H1 (cell line): ENCODE data around the gene CEP89. TPM values are rescaled to one million over a fixed set of nuclear protein-coding genes. Genes with fewer than 3 reads are reported as not detected.

Experiments
- CTCF ChIA-PET: fragments of 300-600 bp; sonication (Branson Sonifier 250); formaldehyde crosslinking; loops from one replicate; lab custom pipeline; 2021; ENCODE audit not compliant: partially characterized antibody; lab: Charles Lee
- POLR2A ChIA-PET: fragments of 300-600 bp; sonication (Branson Sonifier 250); formaldehyde crosslinking; loops from one replicate; lab custom pipeline; 2021; ENCODE audit warnings: inconsistent platforms; ENCODE audit not compliant: partially characterized antibody; lab: Charles Lee
- DNase-seq, 2 experiments: peaks; one replicate each; pipeline versions ENCODE4 v3.0.0 to v3.0.0-alpha.2; 2010 to 2022; ENCODE audit warnings: low spot score in 2 of 2, low read depth in 1 of 2, mixed read lengths in 1 of 2
- FAIRE-seq: peaks from 2 replicates; lab custom pipeline; 2011; peaks lifted over from hg19 to GRCh38; lab: Jason Lieb, UNC
- H2AFZ ChIP-seq: 2 replicates; pipeline ENCODE4 v1.8.1; 2012; ENCODE audit warnings: low read length, inconsistent platforms
- H2AK5ac ChIP-seq: 2 replicates; pipeline ENCODE4 v1.6.1; 2013; ENCODE audit warnings: low read depth, low read length
- H2BK120ac ChIP-seq: replicated peaks from 2 replicates; pipeline ENCODE3; 2013; ENCODE audit warnings: low read depth, low read length, inconsistent platforms
- H2BK12ac ChIP-seq: 2 replicates; pipeline ENCODE4 v1.6.1; 2013; ENCODE audit warnings: low read depth, low read length
- H2BK15ac ChIP-seq: 2 replicates; pipeline ENCODE4 v1.6.1; 2013; ENCODE audit warnings: low read length
- H2BK20ac ChIP-seq: 2 replicates; pipeline ENCODE4 v1.6.1; 2013; ENCODE audit warnings: low read length
- H2BK5ac ChIP-seq: 2 replicates; pipeline ENCODE4 v1.6.1; 2013; ENCODE audit warnings: low read depth, low read length
- H3K14ac ChIP-seq: 2 replicates; pipeline ENCODE4 v1.6.1; 2013; ENCODE audit warnings: inconsistent platforms; ENCODE audit not compliant: insufficient read length
- H3K18ac ChIP-seq: 2 replicates; pipeline ENCODE4 v1.6.1; 2013; ENCODE audit warnings: low read length; ENCODE audit errors: extremely low read depth
- H3K23ac ChIP-seq: 2 replicates; pipeline ENCODE4 v1.6.1; 2013; ENCODE audit warnings: inconsistent platforms; ENCODE audit not compliant: insufficient read length
- H3K23me2 ChIP-seq: 2 replicates; pipeline ENCODE4 v1.6.1; 2013; ENCODE audit warnings: low read depth, low read length
- H3K27ac ChIP-seq: 2 replicates; pipeline ENCODE4 v1.6.1; 2011; ENCODE audit warnings: low read depth, low read length, inconsistent platforms
- H3K27me3 ChIP-seq, 4 experiments: replicated peaks in 1 of 4; 1 replicate in 1 of 4; 2 replicates in 3 of 4; pipeline versions ENCODE4 v1.6.1 to v1.8.1; 2011 to 2013; ENCODE audit warnings: low read length in 3 of 4, mild to moderate bottlenecking in 3 of 4, inconsistent platforms in 2 of 4, mixed read lengths in 2 of 4, moderate library complexity in 1 of 4; ENCODE audit not compliant: control insufficient read depth in 3 of 4, insufficient read depth in 3 of 4; ENCODE audit errors: extremely low read depth in 1 of 4
- H3K36me3 ChIP-seq, 4 experiments: 2 replicates each; pipeline versions ENCODE4 v1.6.1 to v1.8.1; 2011 to 2013; ENCODE audit warnings: mild to moderate bottlenecking in 4 of 4, low read length in 3 of 4, moderate library complexity in 2 of 4, control low read depth in 1 of 4, inconsistent platforms in 1 of 4; ENCODE audit not compliant: insufficient read depth in 4 of 4, control insufficient read depth in 2 of 4
- H3K4ac ChIP-seq: replicated peaks from 2 replicates; pipeline ENCODE3; 2013; ENCODE audit warnings: low read length, low read depth, mixed read lengths, inconsistent platforms; ENCODE audit not compliant: insufficient read length
- H3K4me1 ChIP-seq, 4 experiments: replicated peaks in 1 of 4; 1 replicate in 1 of 4; 2 replicates in 3 of 4; pipeline versions ENCODE4 v1.6.1 to v1.8.1; 2011 to 2013; ENCODE audit warnings: low read length in 3 of 4, inconsistent platforms in 2 of 4, mixed read lengths in 1 of 4; ENCODE audit not compliant: insufficient read depth in 4 of 4, control insufficient read depth in 3 of 4
- H3K4me2 ChIP-seq, 2 experiments: 2 replicates each; pipeline versions ENCODE4 v1.6.1 to v1.8.1; 2011 to 2013; ENCODE audit warnings: low read depth in 2 of 2, low read length in 2 of 2, control low read depth in 1 of 2, inconsistent platforms in 1 of 2, mild to moderate bottlenecking in 1 of 2; ENCODE audit not compliant: insufficient read depth in 1 of 2
- H3K4me3 ChIP-seq, 4 experiments: fragments of 200-600, 300-600 bp in 1 of 4; sonication (generic), shearing (Covaris generic), sonication (Bioruptor Twin) in 1 of 4; 2 replicates each; pipeline versions ENCODE4 v1.5.1 to v1.8.1; 2011 to 2016; ENCODE audit warnings: low read length in 4 of 4, low read depth in 3 of 4, control low read depth in 2 of 4, inconsistent platforms in 2 of 4, mild to moderate bottlenecking in 2 of 4, mixed read lengths in 1 of 4, moderate library complexity in 1 of 4; ENCODE audit not compliant: insufficient read depth in 2 of 4; ENCODE audit errors: extremely low read depth in 1 of 4
- H3K56ac ChIP-seq: replicated peaks from 2 replicates; pipeline ENCODE3; 2013; ENCODE audit warnings: low read depth, mild to moderate bottlenecking, mixed read lengths, low read length, inconsistent platforms; ENCODE audit not compliant: insufficient read length
- H3K79me1 ChIP-seq: 2 replicates; pipeline ENCODE4 v1.6.1; 2013; ENCODE audit warnings: low read depth, low read length, control low read depth
- H3K79me2 ChIP-seq, 2 experiments: 2 replicates each; pipeline versions ENCODE4 v1.6.1 to v1.8.1; 2012 to 2013; ENCODE audit warnings: low read length in 2 of 2, mild to moderate bottlenecking in 2 of 2, inconsistent platforms in 1 of 2; ENCODE audit not compliant: insufficient read depth in 2 of 2, control insufficient read depth in 1 of 2
- H3K9ac ChIP-seq, 4 experiments: replicated peaks in 1 of 4; 1 replicate in 1 of 4; 2 replicates in 3 of 4; pipeline versions ENCODE4 v1.6.1 to v1.8.1; 2011 to 2013; ENCODE audit warnings: low read depth in 3 of 4, low read length in 3 of 4, control low read depth in 2 of 4, mild to moderate bottlenecking in 2 of 4, moderate library complexity in 2 of 4, inconsistent platforms in 1 of 4; ENCODE audit errors: extremely low read depth in 1 of 4
- H3K9me3 ChIP-seq, 2 experiments: 2 replicates each; pipeline versions ENCODE4 v1.6.1 to v1.8.1; 2012 to 2013; ENCODE audit warnings: mild to moderate bottlenecking in 2 of 2, moderate library complexity in 2 of 2, control low read depth in 1 of 2, inconsistent platforms in 1 of 2, low read depth in 1 of 2, low read length in 1 of 2, mixed read lengths in 1 of 2; ENCODE audit not compliant: insufficient read depth in 2 of 2
- H4K20me1 ChIP-seq, 2 experiments: replicated peaks in 1 of 2; 2 replicates each; pipeline versions ENCODE3 to v1.8.1; 2011 to 2013; ENCODE audit warnings: inconsistent platforms in 2 of 2, low read length in 2 of 2, mild to moderate bottlenecking in 1 of 2; ENCODE audit not compliant: insufficient read depth in 2 of 2, control insufficient read depth in 1 of 2
- H4K5ac ChIP-seq: 2 replicates; pipeline ENCODE4 v1.6.1; 2013; ENCODE audit warnings: low read length, low read depth, mixed read lengths, inconsistent platforms; ENCODE audit not compliant: insufficient read length
- H4K8ac ChIP-seq: 2 replicates; pipeline ENCODE4 v1.8.0; 2013; ENCODE audit warnings: mild to moderate bottlenecking, moderate library complexity, low read length, inconsistent platforms; ENCODE audit not compliant: insufficient read depth; ENCODE audit errors: extremely low read depth
- H4K91ac ChIP-seq: replicated peaks from 2 replicates; pipeline ENCODE3; 2013; ENCODE audit warnings: low read length, mixed read lengths, inconsistent platforms; ENCODE audit not compliant: insufficient read length
- EP300 ChIP-seq, 2 experiments: IDR thresholded peaks; 1 replicate in 1 of 2; 2 replicates in 1 of 2; pipeline ENCODE4 v1.6.1; 2011 to 2012; ENCODE audit warnings: low read depth in 2 of 2, low read length in 2 of 2, mild to moderate bottlenecking in 2 of 2, borderline replicate concordance in 1 of 2, inconsistent platforms in 1 of 2, moderate library complexity in 1 of 2
- HDAC6 ChIP-seq: IDR thresholded peaks from one replicate; pipeline ENCODE4 v1.7.1; 2012; ENCODE audit warnings: low read depth, mild to moderate bottlenecking, inconsistent platforms, low read length, moderate library complexity
- POU5F1 ChIP-seq: IDR thresholded peaks from 2 replicates; pipeline ENCODE4 v1.6.1; 2011; ENCODE audit warnings: low read depth, mild to moderate bottlenecking, low read length, moderate library complexity
- YY1 ChIP-seq: IDR thresholded peaks from 2 replicates; pipeline ENCODE4 v1.6.1; 2011; ENCODE audit warnings: low read depth, mild to moderate bottlenecking, low read length
- WGBS, 2 experiments: shearing (Covaris generic) in 1 of 2; methylation state at CpG; one replicate each; pipeline versions ENCODE4 v1.1.6 to v1.1.7; 2013 to 2015; ENCODE audit warnings: low lambda C conversion rate in 2 of 2, mixed read lengths in 2 of 2, inconsistent platforms in 1 of 2, low coverage in 1 of 2, missing lambda C conversion rate in 1 of 2; ENCODE audit not compliant: insufficient replicate concordance in 2 of 2, insufficient coverage in 1 of 2, insufficient read length in 1 of 2; ENCODE audit errors: extremely low coverage in 1 of 2, missing lambda C conversion rate in 1 of 2; 5-methylcytosine and 5-hydroxymethylcytosine counted together
- polyA plus RNA-seq, 7 experiments: library from polyadenylated mRNA; depleted of rRNA in 3 of 7; stranded (reverse) in 5 of 7; unstranded in 2 of 7; fragments of >200 nt in 5 of 7; fragments of 200-250 nt in 2 of 7; gene quantifications; 1 replicate in 5 of 7; 2 replicates in 1 of 7; 4 replicates in 1 of 7; pipeline versions ENCODE4 v1.2.1 to v1.2.3, GENCODE V29; 2011 to 2013; ENCODE audit warnings: missing spikeins in 2 of 7, mixed read lengths in 2 of 7
- total RNA-seq: library from RNA; stranded (reverse); fragmentation: NEBNext Ultra II Directional; extraction: Animal tissue kit (Norgen Biotek cat#: 25700); gene quantifications from 2 replicates; pipeline ENCODE4 v1.2.1, GENCODE V29; 2021
- TF ChIP-seq, protein P1 (sequence below), 3 experiments: IDR thresholded peaks; 1 replicate in 2 of 3; 2 replicates in 1 of 3; pipeline versions ENCODE4 v1.5.1 to v1.6.1; 2011; ENCODE audit warnings: low read length in 3 of 3, mild to moderate bottlenecking in 3 of 3, inconsistent platforms in 2 of 3, low read depth in 1 of 3, moderate library complexity in 1 of 3; ENCODE audit not compliant: insufficient read depth in 1 of 3; ENCODE audit errors: control extremely low read depth in 1 of 3

Gene CEP89
- total and polyA plus RNA-seq, 2 of the 8 experiments (the other 6 are each of a cell fraction or from before 2014, with no cell fraction given) = 23.0 to 23.6 TPM

DNA sequence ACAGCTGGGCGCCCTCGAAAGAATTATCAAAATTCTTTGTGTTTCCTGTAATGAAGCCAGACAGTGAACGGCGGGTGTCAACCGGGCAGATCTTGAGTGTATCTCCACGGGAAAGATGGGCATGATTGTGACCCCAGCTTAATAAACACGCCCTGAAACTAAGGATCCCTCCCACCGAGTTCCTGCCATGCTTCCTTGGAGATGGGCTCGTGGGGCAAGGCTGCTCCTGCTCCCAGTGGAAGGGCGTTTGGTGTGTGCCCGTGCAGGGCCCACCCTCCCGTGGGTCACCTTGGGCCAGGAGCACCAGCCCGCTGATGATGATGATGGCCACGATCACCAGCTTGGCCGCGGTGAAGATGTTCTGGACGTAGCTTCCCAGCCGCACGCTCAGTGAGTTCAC, 109.6 kb downstream of the CEP89 start:
- Histone ChIP-seq H4K5ac (no peak overlapping the region), H4K8ac (no peak overlapping the region), H3K4me3 (no peak overlapping the region), H2BK15ac (no peak overlapping the region), H3K56ac (no peak overlapping the region), H3K18ac (no peak overlapping the region), H2AFZ (no peak overlapping the region), H2BK120ac (no peak overlapping the region), H2BK12ac (no peak overlapping the region), H3K9ac (no peak overlapping the region), H3K4me2 (no peak overlapping the region), H3K23me2 (no peaks in the 10 kb centered on the region), H3K36me3 (no peaks in the 10 kb centered on the region), H3K4ac (no peak overlapping the region), H3K27me3 (no peaks in the 10 kb centered on the region), H3K14ac (no peak overlapping the region), H3K79me1 (no peaks in the 10 kb centered on the region), H3K23ac (no peak overlapping the region), H3K79me2 (no peaks in the 10 kb centered on the region), H3K9me3 (no peaks in the 10 kb centered on the region), H4K91ac (no peak overlapping the region), H2BK5ac (no peak overlapping the region), H4K20me1 (no peaks in the 10 kb centered on the region), H2BK20ac (no peak overlapping the region), H3K27ac (no peak overlapping the region), H3K4me1 (no peaks in the 10 kb centered on the region; a peak in 1 of 7 replicates), H2AK5ac (no peak overlapping the region)
- no peak for TF ChIP-seq YY1
- no peak for TF ChIP-seq POU5F1
- TF ChIP-seq HDAC6 = no peak
- TF ChIP-seq EP300 (IDR thresholded peaks at IDR 0.05; ENCODE audit: borderline replicate concordance in 1 of 2, low read depth in 2 of 2, low read length in 2 of 2) = no peak
- TF ChIP-seq, protein P1, sequence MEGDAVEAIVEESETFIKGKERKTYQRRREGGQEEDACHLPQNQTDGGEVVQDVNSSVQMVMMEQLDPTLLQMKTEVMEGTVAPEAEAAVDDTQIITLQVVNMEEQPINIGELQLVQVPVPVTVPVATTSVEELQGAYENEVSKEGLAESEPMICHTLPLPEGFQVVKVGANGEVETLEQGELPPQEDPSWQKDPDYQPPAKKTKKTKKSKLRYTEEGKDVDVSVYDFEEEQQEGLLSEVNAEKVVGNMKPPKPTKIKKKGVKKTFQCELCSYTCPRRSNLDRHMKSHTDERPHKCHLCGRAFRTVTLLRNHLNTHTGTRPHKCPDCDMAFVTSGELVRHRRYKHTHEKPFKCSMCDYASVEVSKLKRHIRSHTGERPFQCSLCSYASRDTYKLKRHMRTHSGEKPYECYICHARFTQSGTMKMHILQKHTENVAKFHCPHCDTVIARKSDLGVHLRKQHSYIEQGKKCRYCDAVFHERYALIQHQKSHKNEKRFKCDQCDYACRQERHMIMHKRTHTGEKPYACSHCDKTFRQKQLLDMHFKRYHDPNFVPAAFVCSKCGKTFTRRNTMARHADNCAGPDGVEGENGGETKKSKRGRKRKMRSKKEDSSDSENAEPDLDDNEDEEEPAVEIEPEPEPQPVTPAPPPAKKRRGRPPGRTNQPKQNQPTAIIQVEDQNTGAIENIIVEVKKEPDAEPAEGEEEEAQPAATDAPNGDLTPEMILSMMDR (IDR thresholded peaks at IDR 0.05; ENCODE audit: control extremely low read depth in 1 of 3, insufficient read depth in 1 of 3, low read depth in 1 of 3, low read length in 3 of 3) = no peak
- WGBS, 2 experiments = 88% methylated on average over 18 of the region's 19 CpGs; no CpG with 5 or more reads in 1 of the 2 experiments
- CTCF ChIA-PET = interaction anchor here (1.2 kb wide), 1 partner anchor 14 kb away, joined by 3 read pairs; no protein-coding TSS in a partner anchor
- DNase-seq (no peak), FAIRE-seq (no peak)
- POLR2A ChIA-PET = no interaction called here
